Neural cell (in vitro differentiated cells): ENCODE data around the gene CYP46A1.

Experiments used
- CTCF ChIP-seq: fragments of 450-650 bp; IDR thresholded peaks from 2 replicates; pipeline ENCODE4 v1.5.1; 2014; ENCODE audit warnings: antibody characterized with exemption, mild to moderate bottlenecking, moderate library complexity; ENCODE audit not compliant: poor library complexity, severe bottlenecking
- EP300 ChIP-seq: fragments of 450-650 bp; conservative IDR thresholded peaks from 2 replicates; pipeline ENCODE4 v1.6.1; 2014; ENCODE audit warnings: antibody characterized with exemption, mild to moderate bottlenecking, moderate library complexity; ENCODE audit not compliant: poor library complexity, severe bottlenecking
- EZH2 ChIP-seq: fragments of 200-600, 300-800 bp; shearing (Covaris generic), sonication (generic); IDR thresholded peaks from 2 replicates; pipeline ENCODE4 v1.6.1; 2014; ENCODE audit warnings: antibody characterized with exemption, low read length, borderline replicate concordance, mild to moderate bottlenecking; ENCODE audit not compliant: insufficient read depth, poor library complexity, severe bottlenecking
- POLR2AphosphoS5 ChIP-seq: IDR thresholded peaks from 2 replicates; pipeline ENCODE4 v1.6.1; 2012
- RAD21 ChIP-seq: fragments of 450-650 bp; conservative IDR thresholded peaks from 2 replicates; pipeline ENCODE4 v1.6.1; 2014; ENCODE audit warnings: antibody characterized with exemption, mild to moderate bottlenecking, moderate library complexity
- TF ChIP-seq, protein P1 (sequence below): IDR thresholded peaks from 2 replicates; pipeline ENCODE4 v1.6.1; 2012; ENCODE audit warnings: borderline replicate concordance

DNA sequence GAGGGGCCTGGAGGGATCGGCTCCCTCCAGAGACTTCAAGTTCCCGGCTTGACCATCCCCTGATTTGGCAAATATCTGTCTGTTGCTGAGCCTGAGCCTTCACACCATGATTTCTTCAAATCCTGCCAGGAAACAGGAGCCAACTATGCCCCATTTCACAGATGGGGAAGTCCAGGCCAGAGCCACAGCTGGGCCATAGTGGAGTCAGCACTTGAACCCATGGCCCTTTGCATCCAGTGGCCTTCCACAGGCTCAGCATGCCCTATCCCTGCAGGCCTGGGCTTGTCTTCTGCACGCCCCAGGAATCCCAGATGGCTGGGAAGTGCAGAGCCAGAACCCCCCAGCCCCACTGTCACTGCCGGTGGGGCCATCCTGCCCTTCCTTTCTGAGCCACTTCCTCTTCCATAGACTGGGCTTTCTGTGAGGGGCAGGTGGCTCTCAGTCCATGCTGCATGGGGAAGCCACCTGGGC is 44.9 kb downstream of the CYP46A1 start:
- no peak for TF ChIP-seq RAD21
- TF ChIP-seq CTCF = no peak
- TF ChIP-seq EZH2 = no peak
- no peak for TF ChIP-seq POLR2AphosphoS5
- TF ChIP-seq, protein P1, sequence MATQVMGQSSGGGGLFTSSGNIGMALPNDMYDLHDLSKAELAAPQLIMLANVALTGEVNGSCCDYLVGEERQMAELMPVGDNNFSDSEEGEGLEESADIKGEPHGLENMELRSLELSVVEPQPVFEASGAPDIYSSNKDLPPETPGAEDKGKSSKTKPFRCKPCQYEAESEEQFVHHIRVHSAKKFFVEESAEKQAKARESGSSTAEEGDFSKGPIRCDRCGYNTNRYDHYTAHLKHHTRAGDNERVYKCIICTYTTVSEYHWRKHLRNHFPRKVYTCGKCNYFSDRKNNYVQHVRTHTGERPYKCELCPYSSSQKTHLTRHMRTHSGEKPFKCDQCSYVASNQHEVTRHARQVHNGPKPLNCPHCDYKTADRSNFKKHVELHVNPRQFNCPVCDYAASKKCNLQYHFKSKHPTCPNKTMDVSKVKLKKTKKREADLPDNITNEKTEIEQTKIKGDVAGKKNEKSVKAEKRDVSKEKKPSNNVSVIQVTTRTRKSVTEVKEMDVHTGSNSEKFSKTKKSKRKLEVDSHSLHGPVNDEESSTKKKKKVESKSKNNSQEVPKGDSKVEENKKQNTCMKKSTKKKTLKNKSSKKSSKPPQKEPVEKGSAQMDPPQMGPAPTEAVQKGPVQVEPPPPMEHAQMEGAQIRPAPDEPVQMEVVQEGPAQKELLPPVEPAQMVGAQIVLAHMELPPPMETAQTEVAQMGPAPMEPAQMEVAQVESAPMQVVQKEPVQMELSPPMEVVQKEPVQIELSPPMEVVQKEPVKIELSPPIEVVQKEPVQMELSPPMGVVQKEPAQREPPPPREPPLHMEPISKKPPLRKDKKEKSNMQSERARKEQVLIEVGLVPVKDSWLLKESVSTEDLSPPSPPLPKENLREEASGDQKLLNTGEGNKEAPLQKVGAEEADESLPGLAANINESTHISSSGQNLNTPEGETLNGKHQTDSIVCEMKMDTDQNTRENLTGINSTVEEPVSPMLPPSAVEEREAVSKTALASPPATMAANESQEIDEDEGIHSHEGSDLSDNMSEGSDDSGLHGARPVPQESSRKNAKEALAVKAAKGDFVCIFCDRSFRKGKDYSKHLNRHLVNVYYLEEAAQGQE = no peak
- no peak for TF ChIP-seq EP300
